ENCODE results near the gene MRPL48.

MRPL48 gene

GRCh38 chr11:73792584-73792983 is 4.9 kb downstream of the MRPL48 start:
- Mint-ChIP-seq H3K4me1 (peaks cover 17% of the 10 kb centered on the region), H3K4me3 (no peak overlapping the region), H3K9me3 (no peaks in the 10 kb centered on the region), H3K27me3 (no peaks in the 10 kb centered on the region), H3K27ac (no peak overlapping the region), H3K36me3 (ENCODE audit: low read depth) (peaks cover 8% of the 10 kb centered on the region)
- ATAC-seq (no peak), DNase-seq (no peak)

DNA sequence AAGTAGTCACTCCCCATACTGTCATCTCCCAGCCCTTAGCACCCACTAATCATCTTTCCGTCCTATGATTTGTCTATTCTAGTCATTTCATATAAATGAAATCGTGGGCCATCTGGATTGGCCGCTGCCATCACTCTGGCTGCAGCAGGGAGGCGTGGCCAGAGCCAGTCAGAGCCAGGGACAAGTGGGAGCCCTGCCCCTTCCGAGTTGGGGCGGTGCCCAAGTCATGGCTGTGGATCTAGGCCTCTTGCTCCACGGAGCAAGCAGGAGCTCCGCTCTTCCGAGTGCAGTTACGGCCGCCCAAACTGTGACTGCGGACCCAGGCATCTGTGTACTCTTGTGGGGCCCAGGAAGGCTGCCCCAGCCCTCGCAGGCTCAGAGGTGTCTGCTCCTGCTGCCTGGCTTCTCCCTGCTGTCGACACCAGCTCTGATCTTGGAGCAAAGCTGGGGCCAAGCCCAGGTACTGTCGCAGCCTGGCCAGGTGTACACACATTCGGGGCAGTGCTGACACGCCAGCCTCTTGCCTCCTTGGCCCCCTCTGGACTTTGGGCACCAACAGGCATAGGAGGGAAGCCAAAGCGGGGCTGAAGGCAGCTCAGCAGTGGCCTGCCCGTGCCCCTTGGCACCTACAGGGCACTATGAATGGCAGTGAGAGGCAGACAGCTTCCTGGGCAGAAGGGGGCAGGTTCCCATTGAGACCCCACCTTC is 8.4 kb downstream of the MRPL48 start:
- Mint-ChIP-seq H3K4me1 (no peaks in the 10 kb centered on the region), H3K9me3 (no peaks in the 10 kb centered on the region), H3K36me3 (ENCODE audit: low read depth) (peaks cover 7% of the 10 kb centered on the region), H3K27me3 (no peaks in the 10 kb centered on the region), H3K27ac (no peak overlapping the region), H3K4me3 (no peak overlapping the region)
- ATAC-seq (no peak), DNase-seq (no peak)

DNA sequence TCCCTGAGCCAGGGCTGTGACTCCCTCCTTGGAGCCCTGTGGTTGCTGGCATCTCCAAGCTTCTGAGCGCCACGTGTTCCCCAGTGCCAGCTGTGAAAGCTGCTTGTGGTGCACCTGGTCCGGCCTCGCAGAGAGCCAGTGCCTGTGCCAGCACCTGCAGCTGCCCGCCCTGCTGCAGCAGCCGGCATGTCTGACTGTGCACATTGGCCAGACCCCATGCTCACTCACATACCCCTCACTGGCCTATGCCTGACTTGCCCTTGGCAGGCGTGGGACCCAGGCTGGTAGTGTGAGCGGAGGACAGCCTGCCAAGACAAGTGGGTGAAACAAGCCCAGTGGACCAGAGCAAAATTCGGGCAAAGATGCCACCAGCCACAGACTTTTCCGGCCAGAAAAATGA is 9.8 kb downstream of the MRPL48 start:
- ATAC-seq (no peak), DNase-seq (no peak)
- peaks cover 7% of the 10 kb centered on the region for H3K36me3 Mint-ChIP-seq (ENCODE audit: low read depth)
- no peak overlapping the region for H3K27ac Mint-ChIP-seq
- H3K9me3 Mint-ChIP-seq = no peaks in the 10 kb centered on the region
- no peaks in the 10 kb centered on the region for H3K27me3 Mint-ChIP-seq
- no peak overlapping the region for H3K4me3 Mint-ChIP-seq
- no peaks in the 10 kb centered on the region for H3K4me1 Mint-ChIP-seq

- Mint-ChIP-seq H3K27me3 (no peaks in the 10 kb centered on the region), H3K9me3 (no peaks in the 10 kb centered on the region), H3K4me3 (no peak overlapping the region), H3K4me1 (no peaks in the 10 kb centered on the region), H3K27ac (no peak overlapping the region), H3K36me3 (ENCODE audit: low read depth) (peaks cover 4% of the 10 kb centered on the region)
- ATAC-seq (no peak), DNase-seq (no peak)
Observed at GRCh38 chr11:73800276-73800806, 12.7 kb downstream of the MRPL48 start.

GRCh38 chr11:73801136-73801535 is 13.5 kb downstream of the MRPL48 start:
- Mint-ChIP-seq H3K27me3 (no peaks in the 10 kb centered on the region), H3K27ac (no peak overlapping the region), H3K4me3 (no peak overlapping the region), H3K4me1 (no peaks in the 10 kb centered on the region), H3K36me3 (ENCODE audit: low read depth) (peaks cover 7% of the 10 kb centered on the region), H3K9me3 (no peaks in the 10 kb centered on the region)
- no peak for ATAC-seq
- DNase-seq = no peak

- H3K4me1 Mint-ChIP-seq = no peaks in the 10 kb centered on the region
- DNase-seq = no peak
- H3K4me3 Mint-ChIP-seq = no peak overlapping the region
- peaks cover 11% of the 10 kb centered on the region for H3K36me3 Mint-ChIP-seq (ENCODE audit: low read depth)
- no peaks in the 10 kb centered on the region for H3K9me3 Mint-ChIP-seq
- H3K27ac Mint-ChIP-seq = no peak overlapping the region
- H3K27me3 Mint-ChIP-seq = no peaks in the 10 kb centered on the region
- ATAC-seq = no peak
Observed at GRCh38 chr11:73804712-73805111, 17.0 kb downstream of the MRPL48 start.

DNA sequence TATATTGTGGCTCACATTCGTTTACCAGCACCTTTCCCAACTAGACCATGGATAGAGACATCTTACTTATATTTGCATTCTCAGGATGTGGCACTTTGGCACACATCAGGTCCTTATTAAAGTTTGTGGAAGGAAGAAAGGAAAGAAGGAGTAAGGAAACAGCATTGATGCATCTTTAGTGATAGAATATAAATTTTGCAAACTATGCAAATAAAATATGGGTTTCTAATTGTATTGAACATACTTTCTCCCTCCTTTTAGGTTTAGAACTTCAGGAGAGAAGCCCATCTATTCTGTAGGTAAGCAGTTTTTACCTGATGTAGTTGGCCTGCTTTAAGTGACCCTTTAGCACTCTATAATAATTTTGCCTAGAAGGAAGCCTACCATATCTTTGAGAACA is 20.4 kb downstream of the MRPL48 start:
- Mint-ChIP-seq H3K27ac (no peak overlapping the region), H3K4me3 (no peak overlapping the region), H3K4me1 (no peaks in the 10 kb centered on the region), H3K9me3 (no peaks in the 10 kb centered on the region), H3K27me3 (no peaks in the 10 kb centered on the region), H3K36me3 (ENCODE audit: low read depth) (peaks cover 17% of the 10 kb centered on the region)
- DNase-seq (no peak), ATAC-seq (no peak)

DNA sequence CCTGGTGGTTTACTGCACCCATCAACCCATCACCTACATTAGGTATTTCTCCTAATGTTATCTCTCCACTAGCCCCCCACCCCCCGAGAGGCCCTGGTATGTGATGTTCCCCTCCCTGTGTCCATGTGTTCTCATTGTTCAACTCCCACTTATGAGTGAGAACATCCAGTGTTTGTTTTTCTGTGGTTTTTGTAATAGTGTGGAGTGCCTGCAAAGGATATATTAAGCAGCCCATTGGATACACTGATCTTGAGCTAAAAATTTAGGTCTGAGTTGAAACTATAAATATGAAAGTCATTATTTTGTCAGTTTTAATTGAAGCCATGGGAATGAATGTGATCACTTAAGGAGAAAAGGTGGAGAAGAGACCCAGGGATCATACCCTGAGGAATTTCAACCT is 23.0 kb downstream of the MRPL48 start:
- Mint-ChIP-seq H3K36me3 (ENCODE audit: low read depth) (peaks cover 19% of the 10 kb centered on the region), H3K27ac (no peak overlapping the region), H3K27me3 (no peaks in the 10 kb centered on the region), H3K4me1 (no peaks in the 10 kb centered on the region), H3K9me3 (no peaks in the 10 kb centered on the region), H3K4me3 (no peak overlapping the region)
- ATAC-seq (no peak), DNase-seq (no peak)

GRCh38 chr11:73812234-73812633 is 24.6 kb downstream of the MRPL48 start:
- H3K4me3 Mint-ChIP-seq = no peak overlapping the region
- DNase-seq (no peak), ATAC-seq (no peak)
- no peaks in the 10 kb centered on the region for H3K4me1 Mint-ChIP-seq
- H3K27me3 Mint-ChIP-seq = no peaks in the 10 kb centered on the region
- no peaks in the 10 kb centered on the region for H3K9me3 Mint-ChIP-seq
- peaks cover 13% of the 10 kb centered on the region for H3K36me3 Mint-ChIP-seq (ENCODE audit: low read depth)
- H3K27ac Mint-ChIP-seq = no peak overlapping the region

DNA sequence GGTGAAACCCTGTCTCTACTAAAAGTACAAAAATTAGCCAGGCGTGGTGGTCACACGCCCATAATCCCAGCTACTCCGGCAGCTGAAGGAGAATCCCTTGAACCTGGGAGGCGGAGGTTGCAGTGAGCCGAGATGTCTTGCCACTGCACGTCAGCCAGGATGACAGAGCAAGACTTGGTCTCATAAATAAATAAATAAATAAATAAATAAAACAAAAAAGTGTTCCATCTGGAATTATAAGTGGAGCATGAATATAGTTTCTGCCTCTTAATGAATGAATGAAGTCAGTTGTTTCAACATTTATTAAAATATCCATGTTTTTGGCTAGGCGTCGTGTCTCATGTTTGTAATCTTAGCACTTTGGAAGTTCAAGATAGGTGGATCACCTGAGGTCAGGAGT is 27.1 kb downstream of the MRPL48 start:
- H3K4me1 Mint-ChIP-seq = no peaks in the 10 kb centered on the region
- no peak for ATAC-seq
- H3K9me3 Mint-ChIP-seq = no peaks in the 10 kb centered on the region
- no peaks in the 10 kb centered on the region for H3K27me3 Mint-ChIP-seq
- peaks cover 8% of the 10 kb centered on the region for H3K36me3 Mint-ChIP-seq (ENCODE audit: low read depth)
- no peak overlapping the region for H3K4me3 Mint-ChIP-seq
- no peak for DNase-seq
- no peak overlapping the region for H3K27ac Mint-ChIP-seq

- no peak for DNase-seq
- Mint-ChIP-seq H3K4me3 (no peak overlapping the region), H3K36me3 (ENCODE audit: low read depth) (peaks cover 2% of the 10 kb centered on the region), H3K4me1 (no peaks in the 10 kb centered on the region), H3K9me3 (no peaks in the 10 kb centered on the region), H3K27me3 (no peaks in the 10 kb centered on the region), H3K27ac (no peak overlapping the region)
- ATAC-seq = no peak
Observed at GRCh38 chr11:73818846-73819245, 31.2 kb downstream of the MRPL48 start.

GRCh38 chr11:73830261-73830660 is 42.6 kb downstream of the MRPL48 start:
- Mint-ChIP-seq H3K4me3 (no peak overlapping the region), H3K4me1 (no peaks in the 10 kb centered on the region), H3K27ac (no peak overlapping the region), H3K9me3 (no peaks in the 10 kb centered on the region), H3K36me3 (ENCODE audit: low read depth) (peaks cover 23% of the 10 kb centered on the region), H3K27me3 (no peaks in the 10 kb centered on the region)
- DNase-seq (no peak), ATAC-seq (no peak)

- no peak overlapping the region for H3K4me3 Mint-ChIP-seq
- no peak overlapping the region for H3K27ac Mint-ChIP-seq
- no peaks in the 10 kb centered on the region for H3K4me1 Mint-ChIP-seq
- no peaks in the 10 kb centered on the region for H3K9me3 Mint-ChIP-seq
- peaks cover 14% of the 10 kb centered on the region for H3K36me3 Mint-ChIP-seq (ENCODE audit: low read depth)
- DNase-seq (no peak), ATAC-seq (no peak)
- no peaks in the 10 kb centered on the region for H3K27me3 Mint-ChIP-seq
Observed at GRCh38 chr11:73833067-73833466, 45.4 kb downstream of the MRPL48 start.

- no peak for DNase-seq
- no peak overlapping the region for H3K4me3 Mint-ChIP-seq
- no peaks in the 10 kb centered on the region for H3K27me3 Mint-ChIP-seq
- peaks cover 7% of the 10 kb centered on the region for H3K36me3 Mint-ChIP-seq (ENCODE audit: low read depth)
- no peak for ATAC-seq
- H3K9me3 Mint-ChIP-seq = no peaks in the 10 kb centered on the region
- H3K27ac Mint-ChIP-seq = no peak overlapping the region
- H3K4me1 Mint-ChIP-seq = no peaks in the 10 kb centered on the region
Observed at GRCh38 chr11:73838443-73839122, 50.9 kb downstream of the MRPL48 start.

DNA sequence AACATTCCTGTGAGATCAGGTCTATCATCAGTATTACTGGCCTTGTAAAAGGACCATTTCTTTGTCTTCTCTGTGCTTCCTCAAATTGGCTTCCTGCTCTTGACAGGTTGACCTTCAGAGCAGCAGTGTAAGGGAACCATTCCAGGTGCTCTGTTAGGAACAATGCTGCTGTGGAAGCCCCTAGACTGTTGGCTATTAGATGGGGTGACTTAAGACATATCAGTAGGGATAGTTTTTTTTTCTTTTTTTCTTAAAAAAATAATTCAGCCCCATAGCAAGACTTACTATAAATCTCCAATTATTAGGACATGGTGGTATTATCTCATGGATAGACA is 51.4 kb downstream of the MRPL48 start:
- DNase-seq (no peak), ATAC-seq (no peak)
- Mint-ChIP-seq H3K9me3 (no peaks in the 10 kb centered on the region), H3K27me3 (no peaks in the 10 kb centered on the region), H3K4me3 (no peak overlapping the region), H3K36me3 (ENCODE audit: low read depth) (peaks cover 5% of the 10 kb centered on the region), H3K4me1 (no peaks in the 10 kb centered on the region), H3K27ac (no peak overlapping the region)

Measured in activated naive CD8-positive, alpha-beta T cell treated with anti-CD3 and anti-CD28 coated beads, Interleukin-2, amount 50 U/mL, for 24 hours (primary cell).